HepG2 (cell line): Measurements from ENCODE around the gene USP28. TPM values are rescaled to one million over a fixed set of nuclear protein-coding genes. Genes with fewer than 3 reads are reported as not detected.
A peak's percentile ranks its signal among the peaks of the same experiment; 100 is the strongest.

Experiments
- ATAC-seq: fragments of 200-7000 bp; cut with Tn5 transposase; 3 replicates; pipeline ENCODE4 v1.9.1; 2020; ENCODE audit warnings: mild to moderate bottlenecking, moderate library complexity
- BruUV-seq: library from RNA; stranded (reverse); fragments of 400-500 nt; replicated peaks from 2 replicates; lab custom pipeline; 2021; lab: Mats Ljungman, UMichigan
- CTCF ChIA-PET: fragments of 300-600 bp; formaldehyde crosslinking; extraction: SDS; loops from one replicate; lab custom pipeline; 2021; ENCODE audit warnings: low total read pairs, inconsistent platforms, low intra/inter-chr PET ratio; lab: Yijun Ruan, JAX
- POLR2A ChIA-PET: fragments of 350-600 bp; sonication (Branson Sonifier 250); formaldehyde crosslinking; loops from one replicate; lab custom pipeline; 2020; ENCODE audit warnings: antibody characterized with exemption, inconsistent platforms; lab: Yijun Ruan, JAX
- DNase-seq: peaks from one replicate; pipeline ENCODE4 v3.0.0-alpha.2; 2015; ENCODE audit warnings: low spot score
- FAIRE-seq: peaks from 3 replicates; lab custom pipeline; 2011; peaks lifted over from hg19 to GRCh38; lab: Jason Lieb, UNC
- H2AFZ ChIP-seq: one replicate; pipeline ENCODE4 v1.6.1; 2011; ENCODE audit warnings: low read length, inconsistent platforms
- H3K27ac ChIP-seq: fragments of 300-600 bp; 3 replicates; pipeline ENCODE4 v1.8.0; 2011; ENCODE audit warnings: mixed run types, mild to moderate bottlenecking, mixed read lengths, low read length, inconsistent platforms; ENCODE audit not compliant: insufficient read depth; ENCODE audit errors: extremely low read length
- H3K27me3 ChIP-seq, 2 experiments: fragments of 200-600 bp in 1 of 2; 2 replicates in 1 of 2; 3 replicates in 1 of 2; pipeline versions ENCODE4 v1.6.0 to v1.8.0; 2011; ENCODE audit warnings: low read length in 2 of 2, mild to moderate bottlenecking in 2 of 2, moderate library complexity in 2 of 2, inconsistent platforms in 1 of 2; ENCODE audit not compliant: insufficient read depth in 2 of 2, control insufficient read depth in 1 of 2
- H3K36me3 ChIP-seq, 2 experiments: fragments of 200-600 bp in 1 of 2; replicated peaks in 1 of 2; 2 replicates in 1 of 2; 3 replicates in 1 of 2; pipeline versions ENCODE4 v1.5.1 to v1.8.0; 2011; ENCODE audit warnings: low read length in 2 of 2, inconsistent platforms in 1 of 2; ENCODE audit not compliant: insufficient read depth in 2 of 2, control insufficient read depth in 1 of 2
- H3K4me1 ChIP-seq: 2 replicates; pipeline ENCODE4 v1.5.1; 2012; ENCODE audit warnings: low read length, inconsistent platforms; ENCODE audit not compliant: insufficient read depth
- H3K4me2 ChIP-seq: 2 replicates; pipeline ENCODE4 v1.6.0; 2011; ENCODE audit warnings: low read depth, low read length, inconsistent platforms
- H3K4me3 ChIP-seq, 3 experiments: fragments of 200-600 bp in 1 of 3; sonication (generic), shearing (Covaris generic) in 1 of 3; replicated peaks in 1 of 3; 2 replicates each; pipeline ENCODE4 v1.5.1; 2011 to 2016; ENCODE audit warnings: low read length in 3 of 3, inconsistent platforms in 2 of 3, low read depth in 2 of 3, mild to moderate bottlenecking in 2 of 3, control low read depth in 1 of 3, mixed read lengths in 1 of 3; ENCODE audit not compliant: insufficient read depth in 1 of 3
- H3K79me2 ChIP-seq: one replicate; pipeline ENCODE4 v1.6.1; 2011; ENCODE audit warnings: low read length, inconsistent platforms; ENCODE audit not compliant: insufficient read depth
- H3K9ac ChIP-seq: 2 replicates; pipeline ENCODE4 v1.6.0; 2011; ENCODE audit warnings: mild to moderate bottlenecking, low read depth, low read length, inconsistent platforms; ENCODE audit not compliant: insufficient read depth
- H3K9me3 ChIP-seq: 2 replicates; pipeline ENCODE4 v1.5.1; 2012; ENCODE audit warnings: mild to moderate bottlenecking, low read length
- H4K20me1 ChIP-seq: 2 replicates; pipeline ENCODE4 v1.6.0; 2011; ENCODE audit warnings: inconsistent platforms, mild to moderate bottlenecking, low read length, moderate library complexity; ENCODE audit not compliant: insufficient read depth
- CEBPG ChIP-seq: IDR thresholded peaks from 2 replicates; pipeline ENCODE4 v1.6.1; 2016
- FOSL1 ChIP-seq: sonication (generic); formaldehyde crosslinking; IDR thresholded peaks from 2 replicates; pipeline ENCODE4 v1.9.0; 2021; ENCODE audit warnings: missing genetic modification reagents, borderline replicate concordance
- FOSL2 ChIP-seq: sonication (generic); formaldehyde crosslinking; IDR thresholded peaks from 2 replicates; pipeline ENCODE4 v1.4.0; 2020; ENCODE audit warnings: missing genetic modification reagents
- FOXA3 ChIP-seq: IDR thresholded peaks from 2 replicates; pipeline ENCODE4 v1.6.1; 2016; ENCODE audit warnings: missing genetic modification reagents, missing compliant biosample characterization
- FOXK1 ChIP-seq: sonication (generic); formaldehyde crosslinking; IDR thresholded peaks from 2 replicates; pipeline ENCODE4 v1.4.0; 2020; ENCODE audit warnings: low read depth, missing genetic modification reagents, borderline replicate concordance
- FOXO1 ChIP-seq: sonication (generic); formaldehyde crosslinking; IDR thresholded peaks from 2 replicates; pipeline ENCODE4 v1.4.0; 2020; ENCODE audit warnings: missing genetic modification reagents
- FOXP1 ChIP-seq, 2 experiments: fragments of 450-650 bp in 1 of 2; IDR thresholded peaks; 2 replicates each; pipeline ENCODE4 v1.6.1; 2017 to 2018; ENCODE audit warnings: antibody characterized with exemption in 1 of 2
- HOMEZ ChIP-seq: IDR thresholded peaks from 2 replicates; pipeline ENCODE4 v1.6.1; 2016; ENCODE audit warnings: low read depth
- KDM5A ChIP-seq: fragments of 200-600 bp; sonication (generic); IDR thresholded peaks from 2 replicates; pipeline ENCODE4 v1.7.0; 2018; ENCODE audit warnings: antibody characterized with exemption, mild to moderate bottlenecking, low read length, borderline replicate concordance
- MAFF ChIP-seq: IDR thresholded peaks from 2 replicates; pipeline ENCODE4 v1.6.1; 2011; ENCODE audit warnings: low read depth, low read length, improper control_type of control experiment
- SAP130 ChIP-seq: IDR thresholded peaks from 2 replicates; pipeline ENCODE4 v1.6.1; 2016; ENCODE audit warnings: low read depth
- TEF ChIP-seq: sonication (generic); formaldehyde crosslinking; IDR thresholded peaks from 2 replicates; pipeline ENCODE4 v1.5.0; 2020; ENCODE audit warnings: missing genetic modification reagents
- THAP11 ChIP-seq: IDR thresholded peaks from 2 replicates; pipeline ENCODE4 v1.6.1; 2016; ENCODE audit warnings: missing biosample characterization, missing genetic modification reagents
- ZFP36L1 ChIP-seq: sonication (generic); formaldehyde crosslinking; IDR thresholded peaks from 2 replicates; pipeline ENCODE4 v1.8.0; 2022; ENCODE audit warnings: mild to moderate bottlenecking, missing genetic modification reagents, moderate library complexity
- ZFP37 ChIP-seq: sonication (generic); formaldehyde crosslinking; IDR thresholded peaks from 2 replicates; pipeline ENCODE4 v1.4.0; 2020; ENCODE audit warnings: missing genetic modification reagents, borderline replicate concordance
- ZMYM2 ChIP-seq: sonication (generic); formaldehyde crosslinking; IDR thresholded peaks from 2 replicates; pipeline ENCODE4 v1.8.0; 2022; ENCODE audit warnings: mild to moderate bottlenecking, missing genetic modification reagents
- WGBS: methylation state at CpG from one replicate; pipeline ENCODE4 v1.1.6; 2017; ENCODE audit warnings: low lambda C conversion rate; 5-methylcytosine and 5-hydroxymethylcytosine counted together
- in situ Hi-C: cut with HindIII; loops from 2 replicates; pipeline ENCODE4 v1.10.0; 2017; ENCODE audit warnings: low pct_unique_long_range_greater_than_20kb; ENCODE audit not compliant: extremely low pct_ligation_motif_present
- intact Hi-C: fragments of 100-400 bp; cut with micrococcal nuclease; formaldehyde crosslinking; loops from one replicate; pipeline ENCODE4 v1.10.0; 2022; ENCODE audit not compliant: unreplicated experiment
- polyA plus RNA-seq, 8 experiments: library from polyadenylated mRNA; depleted of rRNA in 3 of 8; stranded (reverse) in 7 of 8; unstranded in 1 of 8; fragments of >200 nt; fragmentation: Illumina TruSeq in 4 of 8; extraction: Trizol in 4 of 8; gene quantifications; 2 replicates each; pipeline versions ENCODE4 v1.2.1 to v1.2.3, GENCODE V29; 2011 to 2016; ENCODE audit warnings: low read depth in 4 of 8, missing spikeins in 1 of 8, mixed read lengths in 1 of 8; ENCODE audit not compliant: insufficient read depth in 1 of 8
- total RNA-seq, 5 experiments: library from RNA; depleted of rRNA; stranded (reverse); fragments of >200 nt; fragmentation: Illumina TruSeq; extraction: Trizol; gene quantifications; 2 replicates each; pipeline ENCODE4 v1.2.3, GENCODE V29; 2016; ENCODE audit warnings: low read depth in 1 of 5
- TF ChIP-seq, protein P1 (sequence below): IDR thresholded peaks from 2 replicates; pipeline ENCODE4 v1.4.0; 2020; ENCODE audit warnings: mild to moderate bottlenecking, missing genetic modification reagents
- TF ChIP-seq, protein P2 (sequence below): sonication (generic); formaldehyde crosslinking; IDR thresholded peaks from 2 replicates; pipeline ENCODE4 v1.8.1; 2023; ENCODE audit warnings: missing genetic modification reagents, mild to moderate bottlenecking, borderline replicate concordance

The USP28 gene
- total and polyA plus RNA-seq, 2 of the 13 experiments (the other 11 are each of a cell fraction or from before 2014, with no cell fraction given), result 29.6 to 34.3 TPM

- Histone ChIP-seq H3K9ac (no peak overlapping the region), H3K4me2 (peak overlapping the region; percentile 46), H3K36me3 (no peaks in the 10 kb centered on the region), H3K79me2 (peaks cover 1% of the 10 kb centered on the region), H2AFZ (no peak overlapping the region), H3K9me3 (no peaks in the 10 kb centered on the region), H3K4me1 (peaks cover 7% of the 10 kb centered on the region; the same call in 1 of the 2 replicates), H3K4me3 (peak overlapping the region in 1 of 3 experiments; percentile 8; a peak in 2 of 6 replicates), H3K27me3 (peaks cover 0 to 8% of the 10 kb centered on the region in 2 experiments; a peak in 2 of 5 replicates), H4K20me1 (no peaks in the 10 kb centered on the region), H3K27ac (no peak overlapping the region)
- ATAC-seq (peak; percentile 12; the same call in 2 of the 3 replicates), FAIRE-seq (no peak), DNase-seq (peak; percentile 40)
- ChIA-PET POLR2A (no interaction called here), CTCF (no interaction called here)
- no TSS peak for BruUV-seq
- intact Hi-C loops (no loop called here), in situ Hi-C loops (no loop called here)
- 28% methylated on average over 11 of the region's 11 CpGs for WGBS
- TF ChIP-seq FOSL2 (CRISPR knock-in tag), result peak; percentile 27; the same call in 1 of the 2 replicates
- no peak for TF ChIP-seq FOSL1 (CRISPR knock-in tag)
- TF ChIP-seq ZFP37 (CRISPR knock-in tag), result no peak
- TF ChIP-seq THAP11 (CRISPR knock-in tag), result peak; percentile 48; the same call in 1 of the 2 replicates
- no peak for TF ChIP-seq ZMYM2
- peak; percentile 73; the same call in 1 of the 2 replicates for TF ChIP-seq FOXO1
- TF ChIP-seq KDM5A, result no peak
- TF ChIP-seq, protein P1, sequence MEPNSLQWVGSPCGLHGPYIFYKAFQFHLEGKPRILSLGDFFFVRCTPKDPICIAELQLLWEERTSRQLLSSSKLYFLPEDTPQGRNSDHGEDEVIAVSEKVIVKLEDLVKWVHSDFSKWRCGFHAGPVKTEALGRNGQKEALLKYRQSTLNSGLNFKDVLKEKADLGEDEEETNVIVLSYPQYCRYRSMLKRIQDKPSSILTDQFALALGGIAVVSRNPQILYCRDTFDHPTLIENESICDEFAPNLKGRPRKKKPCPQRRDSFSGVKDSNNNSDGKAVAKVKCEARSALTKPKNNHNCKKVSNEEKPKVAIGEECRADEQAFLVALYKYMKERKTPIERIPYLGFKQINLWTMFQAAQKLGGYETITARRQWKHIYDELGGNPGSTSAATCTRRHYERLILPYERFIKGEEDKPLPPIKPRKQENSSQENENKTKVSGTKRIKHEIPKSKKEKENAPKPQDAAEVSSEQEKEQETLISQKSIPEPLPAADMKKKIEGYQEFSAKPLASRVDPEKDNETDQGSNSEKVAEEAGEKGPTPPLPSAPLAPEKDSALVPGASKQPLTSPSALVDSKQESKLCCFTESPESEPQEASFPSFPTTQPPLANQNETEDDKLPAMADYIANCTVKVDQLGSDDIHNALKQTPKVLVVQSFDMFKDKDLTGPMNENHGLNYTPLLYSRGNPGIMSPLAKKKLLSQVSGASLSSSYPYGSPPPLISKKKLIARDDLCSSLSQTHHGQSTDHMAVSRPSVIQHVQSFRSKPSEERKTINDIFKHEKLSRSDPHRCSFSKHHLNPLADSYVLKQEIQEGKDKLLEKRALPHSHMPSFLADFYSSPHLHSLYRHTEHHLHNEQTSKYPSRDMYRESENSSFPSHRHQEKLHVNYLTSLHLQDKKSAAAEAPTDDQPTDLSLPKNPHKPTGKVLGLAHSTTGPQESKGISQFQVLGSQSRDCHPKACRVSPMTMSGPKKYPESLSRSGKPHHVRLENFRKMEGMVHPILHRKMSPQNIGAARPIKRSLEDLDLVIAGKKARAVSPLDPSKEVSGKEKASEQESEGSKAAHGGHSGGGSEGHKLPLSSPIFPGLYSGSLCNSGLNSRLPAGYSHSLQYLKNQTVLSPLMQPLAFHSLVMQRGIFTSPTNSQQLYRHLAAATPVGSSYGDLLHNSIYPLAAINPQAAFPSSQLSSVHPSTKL (CRISPR knock-in tag), result 0 out of 2 replicates have a peak, but pooled peaks have one; percentile 29
- TF ChIP-seq, protein P2, sequence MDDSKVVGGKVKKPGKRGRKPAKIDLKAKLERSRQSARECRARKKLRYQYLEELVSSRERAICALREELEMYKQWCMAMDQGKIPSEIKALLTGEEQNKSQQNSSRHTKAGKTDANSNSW (CRISPR knock-in tag), result no peak
- peak; percentile 53 for TF ChIP-seq SAP130
- TF ChIP-seq MAFF, result peak; percentile 79
- TF ChIP-seq HOMEZ, result no peak
- 0 out of 2 replicates have a peak, but pooled peaks have one; percentile 41 for TF ChIP-seq ZFP36L1 (CRISPR knock-in tag)
- peak; percentile 60 for TF ChIP-seq FOXA3
- TF ChIP-seq CEBPG (CRISPR knock-in tag), result peak; percentile 51; the same call in 1 of the 2 replicates
- no peak for TF ChIP-seq FOXP1 (IDR thresholded peaks at IDR 0.05)
- 0 out of 2 replicates have a peak, but pooled peaks have one; percentile 41 for TF ChIP-seq FOXP1 (CRISPR knock-in tag; IDR thresholded peaks at IDR 0.05)
- peak; percentile 42; the same call in 1 of the 2 replicates for TF ChIP-seq FOXK1 (CRISPR knock-in tag)
- TF ChIP-seq TEF (CRISPR knock-in tag), result peak; percentile 34; the same call in 1 of the 2 replicates
Observed at GRCh38 chr11:113778111-113778910, 97.1 kb downstream of the USP28 start.
